K562 (cell line): ENCODE results near the gene PRKCB. TPM values are rescaled to one million over a fixed set of nuclear protein-coding genes. Genes with fewer than 3 reads are reported as not detected.

Experiments used
- BCOR ChIP-seq: fragments of 450-650 bp; IDR thresholded peaks from 2 replicates; pipeline ENCODE4 v1.6.1; 2016
- CHAMP1 ChIP-seq: fragments of 450-650 bp; IDR thresholded peaks from 2 replicates; pipeline ENCODE4 v1.6.1; 2016; ENCODE audit warnings: mild to moderate bottlenecking
- CSDE1 ChIP-seq, 2 experiments: fragments of 450-650 bp; IDR thresholded peaks; 2 replicates each; pipeline ENCODE4 v1.6.1; 2016; ENCODE audit warnings: mild to moderate bottlenecking in 1 of 2
- FOXJ2 ChIP-seq: fragments of 200-800 bp; sonication (Bioruptor generic); IDR thresholded peaks from 2 replicates; pipeline ENCODE4 v1.6.1; 2016; ENCODE audit warnings: missing genetic modification characterization, missing compliant biosample characterization
- HNRNPH1 ChIP-seq: fragments of 200-400 bp; formaldehyde crosslinking; optimal IDR thresholded peaks from 2 replicates; pipeline ENCODE3; 2017; ENCODE audit warnings: low read depth, mild to moderate bottlenecking, low read length, moderate library complexity
- MBD2 ChIP-seq: sonication (generic); IDR thresholded peaks from 2 replicates; pipeline ENCODE4 v1.6.1; 2016; ENCODE audit warnings: low read depth, borderline replicate concordance
- PKNOX1 ChIP-seq: fragments of 450-650 bp; IDR thresholded peaks from 2 replicates; pipeline ENCODE4 v1.6.1; 2016
- PURB ChIP-seq: sonication (generic); formaldehyde crosslinking; IDR thresholded peaks from 2 replicates; pipeline ENCODE4 v1.9.0; 2021; ENCODE audit warnings: low read depth, mild to moderate bottlenecking, missing genetic modification reagents
- SMARCE1 ChIP-seq: fragments of 450-650 bp; IDR thresholded peaks from 2 replicates; pipeline ENCODE4 v1.7.1; 2016; ENCODE audit warnings: mild to moderate bottlenecking
- SUPT5H ChIP-seq: fragments of 450-650 bp; IDR thresholded peaks from 2 replicates; pipeline ENCODE4 v1.6.1; 2016
- ZNF143 ChIP-seq: sonication (generic); formaldehyde crosslinking; IDR thresholded peaks from 2 replicates; pipeline ENCODE4 v1.9.0; 2022; ENCODE audit warnings: mild to moderate bottlenecking, missing genetic modification reagents
- ZNF395 ChIP-seq: fragments of 200-800 bp; sonication (Bioruptor generic); IDR thresholded peaks from 2 replicates; pipeline ENCODE4 v1.6.1; 2017; ENCODE audit warnings: missing genetic modification characterization, missing compliant biosample characterization
- ZNF512 ChIP-seq: IDR thresholded peaks from 2 replicates; pipeline ENCODE4 v1.6.1; 2016; ENCODE audit warnings: missing genetic modification characterization, missing compliant biosample characterization
- ZNF551 ChIP-seq: fragments of 250-450 bp; sonication (Bioruptor Pico); IDR thresholded peaks from 2 replicates; pipeline ENCODE4 v1.5.0; 2021; ENCODE audit warnings: mild to moderate bottlenecking, moderate library complexity
- ZNF592 ChIP-seq: fragments of 450-650 bp; IDR thresholded peaks from 2 replicates; pipeline ENCODE4 v1.6.1; 2017; ENCODE audit warnings: antibody characterized with exemption, mild to moderate bottlenecking
- ZNF75A ChIP-seq: fragments of 450-650 bp; formaldehyde crosslinking; IDR thresholded peaks from 2 replicates; pipeline ENCODE4 v1.4.0; 2020; ENCODE audit warnings: mild to moderate bottlenecking
- ZNF766 ChIP-seq: fragments of 200-800 bp; sonication (Bioruptor generic); conservative IDR thresholded peaks from 2 replicates; pipeline ENCODE4 v1.6.1; 2016; ENCODE audit warnings: missing genetic modification characterization, missing compliant biosample characterization
- polyA plus RNA-seq, 8 experiments: library from polyadenylated mRNA; depleted of rRNA in 4 of 8; stranded (reverse) in 5 of 8; unstranded in 3 of 8; fragments of >200 nt; fragmentation: Nextera tagmentation in 2 of 8; fragmentation: Illumina TruSeq in 1 of 8; extraction: Ambion mirVana in 2 of 8; extraction: Trizol in 1 of 8; gene quantifications; 2 replicates each; pipeline versions ENCODE4 v1.2.1 to v1.2.3, GENCODE V29; 2011 to 2014; ENCODE audit warnings: inconsistent platforms in 1 of 8, missing spikeins in 1 of 8
- total RNA-seq, 7 experiments: library from RNA; depleted of rRNA in 6 of 7; stranded (reverse); fragments of >200 nt in 6 of 7; fragmentation: Illumina TruSeq in 2 of 7; extraction: Trizol in 2 of 7; gene quantifications; 2 replicates each; pipeline versions ENCODE4 v1.2.1 to v1.2.3, GENCODE V29; 2011 to 2021; ENCODE audit warnings: low replicate concordance in 1 of 7

PRKCB gene
- total and polyA plus RNA-seq, 9 of the 15 experiments (the other 6 are each of a cell fraction or from before 2014, with no cell fraction given) = 49.9 to 276 (median 148) TPM

- TF ChIP-seq ZNF592 (peak; percentile 73), ZNF766 (CRISPR knock-in tag) (peak; percentile 74; the same call in 1 of the 2 replicates), FOXJ2 (no peak), PURB (CRISPR knock-in tag) (no peak), MBD2 (peak; percentile 92), ZNF75A (CRISPR knock-in tag) (no peak), BCOR (peak; percentile 80), SUPT5H (peak; percentile 52; the same call in 1 of the 2 replicates), ZNF512 (tag) (no peak), ZNF551 (CRISPR knock-in tag) (no peak), ZNF395 (peak; percentile 86), CHAMP1 (peak; percentile 73), SMARCE1 (peak; percentile 98), PKNOX1 (peak; percentile 64), HNRNPH1 (no peak), CSDE1 (IDR thresholded peaks at IDR 0.05) (no peak), ZNF143 (no peak)
Observed at GRCh38 chr16:23901178-23902033, 65.6 kb downstream of the PRKCB start (continued).
